Liver (tissue), 9 donors: ENCODE data around the gene HS3ST1. TPM values are rescaled to one million over a fixed set of nuclear protein-coding genes. Genes with fewer than 3 reads are reported as not detected.

Experiments
- DNase-seq: peaks from one replicate; pipeline ENCODE4 v3.0.0-alpha.2; 2017; ENCODE audit warnings: low spot score
- H3K27ac ChIP-seq, 2 donors: one replicate each; pipeline ENCODE4 v1.7.0; 2013; ENCODE audit warnings: inconsistent platforms in 2 of 2, low read length in 2 of 2, control low read depth in 1 of 2, low read depth in 1 of 2, mild to moderate bottlenecking in 1 of 2
- H3K27me3 ChIP-seq, 4 donors: one replicate each; pipeline versions ENCODE4 v1.6.1 to v1.7.0; 2013; ENCODE audit warnings: low read length in 3 of 4, inconsistent platforms in 1 of 4, mild to moderate bottlenecking in 1 of 4, moderate library complexity in 1 of 4; ENCODE audit not compliant: control insufficient read depth in 4 of 4, insufficient read depth in 4 of 4
- H3K36me3 ChIP-seq, 4 donors: one replicate each; pipeline versions ENCODE4 v1.6.1 to v1.7.0; 2013; ENCODE audit warnings: low read length in 3 of 4, mild to moderate bottlenecking in 3 of 4, low read depth in 1 of 4, moderate library complexity in 1 of 4; ENCODE audit not compliant: control insufficient read depth in 4 of 4, insufficient read depth in 3 of 4
- H3K4me1 ChIP-seq, 4 donors: one replicate each; pipeline versions ENCODE4 v1.6.1 to v1.7.0; 2013; ENCODE audit warnings: low read length in 3 of 4, mild to moderate bottlenecking in 3 of 4, moderate library complexity in 1 of 4; ENCODE audit not compliant: control insufficient read depth in 4 of 4, insufficient read depth in 4 of 4
- H3K4me3 ChIP-seq, 3 donors: one replicate each; pipeline versions ENCODE4 v1.6.1 to v1.7.0; 2013; ENCODE audit warnings: low read length in 3 of 3, control low read depth in 1 of 3, low read depth in 1 of 3, mild to moderate bottlenecking in 1 of 3
- H3K9ac ChIP-seq, 2 donors: one replicate each; pipeline ENCODE4 v1.7.0; 2013; ENCODE audit warnings: low read length in 2 of 2, mild to moderate bottlenecking in 2 of 2, moderate library complexity in 2 of 2, control low read depth in 1 of 2, low read depth in 1 of 2
- H3K9me3 ChIP-seq, 4 donors: one replicate each; pipeline versions ENCODE4 v1.6.1 to v1.7.0; 2013; ENCODE audit warnings: low read length in 3 of 4; ENCODE audit not compliant: control insufficient read depth in 4 of 4
- EGR1 ChIP-seq, 2 donors: IDR thresholded peaks; 2 replicates each; pipeline ENCODE4 v1.6.1; 2016 to 2018; ENCODE audit warnings: antibody characterized with exemption in 2 of 2, low read depth in 2 of 2
- FOXA1 ChIP-seq: IDR thresholded peaks from 2 replicates; pipeline ENCODE4 v1.6.1; 2016; ENCODE audit warnings: antibody characterized with exemption
- FOXA2 ChIP-seq: IDR thresholded peaks from 2 replicates; pipeline ENCODE4 v1.6.1; 2016; ENCODE audit warnings: antibody characterized with exemption
- GABPA ChIP-seq, 2 donors: IDR thresholded peaks in 1 of 2; conservative IDR thresholded peaks in 1 of 2; 2 replicates each; pipeline ENCODE4 v1.6.1; 2016; ENCODE audit warnings: antibody characterized with exemption in 2 of 2, mild to moderate bottlenecking in 1 of 2, moderate library complexity in 1 of 2
- HNF4G ChIP-seq: IDR thresholded peaks from 2 replicates; pipeline ENCODE4 v1.6.1; 2016; ENCODE audit warnings: antibody characterized with exemption
- JUND ChIP-seq, 2 donors: IDR thresholded peaks; 2 replicates each; pipeline ENCODE4 v1.6.1; 2016; ENCODE audit warnings: antibody characterized with exemption in 2 of 2
- NR2F2 ChIP-seq: IDR thresholded peaks from 2 replicates; pipeline ENCODE4 v1.6.1; 2016; ENCODE audit warnings: antibody characterized with exemption
- RAD21 ChIP-seq, 2 donors: IDR thresholded peaks; 2 replicates each; pipeline ENCODE4 v1.6.1; 2016; ENCODE audit warnings: antibody characterized with exemption in 2 of 2, mild to moderate bottlenecking in 2 of 2
- RXRA ChIP-seq, 2 donors: IDR thresholded peaks; 2 replicates each; pipeline ENCODE4 v1.6.1; 2017 to 2018; ENCODE audit warnings: antibody characterized with exemption in 2 of 2, mild to moderate bottlenecking in 1 of 2
- SP1 ChIP-seq: IDR thresholded peaks from 2 replicates; pipeline ENCODE4 v1.6.1; 2018; ENCODE audit warnings: antibody characterized with exemption, mild to moderate bottlenecking
- YY1 ChIP-seq: IDR thresholded peaks from 2 replicates; pipeline ENCODE4 v1.6.1; 2016; ENCODE audit warnings: antibody characterized with exemption, mild to moderate bottlenecking
- WGBS: extraction: QIAGEN DNeasy Blood & Tissue Kit; methylation state at CpG from one replicate; pipeline ENCODE4 v1.1.7; 2013; 5-methylcytosine and 5-hydroxymethylcytosine counted together
- polyA plus RNA-seq, 2 donors: library from polyadenylated mRNA; stranded (reverse) in 1 of 2; unstranded in 1 of 2; fragments of 200-250 nt in 1 of 2; fragments of >200 nt in 1 of 2; fragmentation: Nextera tagmentation in 1 of 2; extraction: Ambion mirVana in 1 of 2; gene quantifications; one replicate each; pipeline versions ENCODE4 v1.2.1 to v1.2.3, GENCODE V29; 2013 to 2015
- total RNA-seq, 2 donors: library from RNA; depleted of rRNA; stranded (reverse); fragments of >200 nt; gene quantifications; one replicate each; pipeline ENCODE4 v1.2.3, GENCODE V29; 2014
- TF ChIP-seq, protein P1 (sequence below): IDR thresholded peaks from 2 replicates; pipeline ENCODE4 v1.6.1; 2016; ENCODE audit warnings: antibody characterized with exemption
- TF ChIP-seq, protein P2 (sequence below): IDR thresholded peaks from 2 replicates; pipeline ENCODE4 v1.6.1; 2016; ENCODE audit warnings: antibody characterized with exemption
- TF ChIP-seq, protein P3 (sequence below): fragments of 150-350 bp; IDR thresholded peaks from 2 replicates; pipeline ENCODE4 v1.5.1; 2017; ENCODE audit warnings: improper control_type of control experiment, low read depth, low read length; ENCODE audit not compliant: missing input control
- TF ChIP-seq, protein P4 (sequence below): IDR thresholded peaks from 2 replicates; pipeline ENCODE4 v1.6.1; 2016; ENCODE audit warnings: antibody characterized with exemption, mild to moderate bottlenecking
- TF ChIP-seq, protein P5 (sequence below): IDR thresholded peaks from 2 replicates; pipeline ENCODE4 v1.6.1; 2016; ENCODE audit warnings: antibody characterized with exemption
- donor health status: healthy.
- donor health status: healthy.
- donor health status: healthy.
- donor health status: healthy.
- donor health status: healthy.

HS3ST1 gene
- total and polyA plus RNA-seq, 4 donors, result 0.25 to 0.75 (median 0.30) TPM

DNA sequence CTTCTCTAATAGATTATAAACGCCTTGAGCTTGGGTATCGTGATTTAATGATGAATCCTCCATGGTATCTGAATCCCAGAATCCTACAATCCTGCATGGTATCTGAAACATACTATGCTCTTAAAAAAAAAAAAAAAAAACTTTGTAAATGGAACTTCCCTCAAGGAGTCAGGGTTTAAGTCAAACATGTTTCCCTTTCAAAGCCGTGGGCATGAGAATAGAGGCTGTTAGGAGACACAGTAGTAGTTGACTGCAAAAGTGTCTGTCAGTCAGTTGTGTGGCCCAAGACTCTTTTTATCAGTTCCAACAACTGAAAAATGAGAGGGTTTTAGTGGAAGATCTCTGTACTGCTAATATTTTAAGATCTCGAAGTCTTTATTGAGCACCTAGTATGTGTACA lies 2.4 kb upstream of the HS3ST1 start:
- H3K9ac ChIP-seq, result no peak overlapping the region
- 81% methylated on average over 4 of the region's 4 CpGs for WGBS
- peaks cover 7 to 17% (median 10%) of the 10 kb centered on the region in 4 donors for H3K4me1 ChIP-seq
- H3K27ac ChIP-seq, result no peak overlapping the region
- H3K4me3 ChIP-seq, result no peak overlapping the region
- no peaks in the 10 kb centered on the region for H3K9me3 ChIP-seq
- H3K27me3 ChIP-seq, result peaks cover 2 to 15% (median 6%) of the 10 kb centered on the region in 4 donors
- TF ChIP-seq JUND (IDR thresholded peaks at IDR 0.05) (no peak), EGR1 (IDR thresholded peaks at IDR 0.05; ENCODE audit: low read depth in 2 of 2) (no peak), HNF4G (no peak)
- no peaks in the 10 kb centered on the region for H3K36me3 ChIP-seq
- no peak for DNase-seq

DNA sequence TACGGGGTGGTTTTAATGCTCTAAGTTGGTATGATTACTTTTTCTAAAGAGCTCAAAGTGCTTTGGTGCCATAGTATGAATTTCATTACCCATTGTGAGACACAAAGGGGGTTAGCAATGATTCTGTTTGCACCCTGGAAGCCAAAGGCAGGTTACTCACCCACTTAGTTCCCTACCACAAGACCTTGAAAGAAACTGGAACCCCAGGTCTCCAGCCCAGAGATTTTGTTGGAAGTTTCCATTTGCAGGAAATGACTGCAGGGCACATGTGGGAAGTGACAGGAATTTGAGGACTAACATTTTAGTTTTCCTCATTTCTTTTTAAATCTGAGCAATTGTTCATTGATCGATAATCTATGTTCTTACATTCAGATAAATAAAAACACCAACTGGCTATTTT lies 1.8 kb upstream of the HS3ST1 start:
- Histone ChIP-seq H3K27me3 (peaks cover 2 to 15% (median 6%) of the 10 kb centered on the region in 4 donors), H3K4me3 (no peak overlapping the region), H3K9ac (no peak overlapping the region), H3K4me1 (peaks cover 7 to 17% (median 10%) of the 10 kb centered on the region in 4 donors), H3K36me3 (no peaks in the 10 kb centered on the region), H3K9me3 (no peaks in the 10 kb centered on the region), H3K27ac (no peak overlapping the region)
- no peak for DNase-seq
- TF ChIP-seq, protein P1, sequence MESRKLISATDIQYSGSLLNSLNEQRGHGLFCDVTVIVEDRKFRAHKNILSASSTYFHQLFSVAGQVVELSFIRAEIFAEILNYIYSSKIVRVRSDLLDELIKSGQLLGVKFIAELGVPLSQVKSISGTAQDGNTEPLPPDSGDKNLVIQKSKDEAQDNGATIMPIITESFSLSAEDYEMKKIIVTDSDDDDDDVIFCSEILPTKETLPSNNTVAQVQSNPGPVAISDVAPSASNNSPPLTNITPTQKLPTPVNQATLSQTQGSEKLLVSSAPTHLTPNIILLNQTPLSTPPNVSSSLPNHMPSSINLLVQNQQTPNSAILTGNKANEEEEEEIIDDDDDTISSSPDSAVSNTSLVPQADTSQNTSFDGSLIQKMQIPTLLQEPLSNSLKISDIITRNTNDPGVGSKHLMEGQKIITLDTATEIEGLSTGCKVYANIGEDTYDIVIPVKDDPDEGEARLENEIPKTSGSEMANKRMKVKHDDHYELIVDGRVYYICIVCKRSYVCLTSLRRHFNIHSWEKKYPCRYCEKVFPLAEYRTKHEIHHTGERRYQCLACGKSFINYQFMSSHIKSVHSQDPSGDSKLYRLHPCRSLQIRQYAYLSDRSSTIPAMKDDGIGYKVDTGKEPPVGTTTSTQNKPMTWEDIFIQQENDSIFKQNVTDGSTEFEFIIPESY, result no peak
- no peak for TF ChIP-seq EGR1 (IDR thresholded peaks at IDR 0.05; ENCODE audit: low read depth in 2 of 2)
- TF ChIP-seq JUND (IDR thresholded peaks at IDR 0.05), result no peak
- TF ChIP-seq RXRA (IDR thresholded peaks at IDR 0.05), result no peak
- WGBS, result 88% methylated on average over 2 of the region's 2 CpGs

DNA sequence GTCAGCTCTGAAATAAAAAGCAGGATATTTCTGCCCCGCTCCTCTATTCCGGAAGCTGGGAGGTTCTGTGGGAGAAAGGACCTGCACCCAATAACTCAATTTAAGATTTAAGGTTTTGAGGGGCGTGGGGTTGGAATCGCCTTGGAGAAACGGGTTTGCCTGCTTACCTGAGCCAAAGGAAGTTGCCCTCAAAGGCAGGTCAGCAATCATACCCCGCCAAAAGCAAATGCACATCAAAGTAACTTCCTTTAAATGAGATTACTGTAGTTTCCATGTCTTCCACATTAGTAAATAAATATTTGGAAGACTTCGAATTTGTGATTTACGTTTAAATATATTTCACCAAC lies 978 bp upstream of the HS3ST1 start:
- Histone ChIP-seq H3K9ac (no peak overlapping the region), H3K27ac (no peak overlapping the region), H3K4me3 (peak overlapping the region in 1 of 3 donors; percentile 53), H3K4me1 (peaks cover 7 to 17% (median 10%) of the 10 kb centered on the region in 4 donors), H3K27me3 (peaks cover 2 to 15% (median 6%) of the 10 kb centered on the region in 4 donors), H3K9me3 (no peaks in the 10 kb centered on the region), H3K36me3 (no peaks in the 10 kb centered on the region)
- 28% methylated on average over 8 of the region's 8 CpGs for WGBS
- TF ChIP-seq NR2F2 (no peak), SP1 (no peak), FOXA2 (no peak), RAD21 (IDR thresholded peaks at IDR 0.05) (no peak), RXRA (IDR thresholded peaks at IDR 0.05) (no peak), HNF4G (no peak), JUND (IDR thresholded peaks at IDR 0.05) (no peak), EGR1 (IDR thresholded peaks at IDR 0.05; ENCODE audit: low read depth in 2 of 2) (no peak), FOXA1 (no peak), YY1 (no peak), GABPA (IDR thresholded peaks at IDR 0.05 in 1 of 2, conservative IDR thresholded peaks at IDR 0.05 in 1 of 2) (no peak)
- TF ChIP-seq, protein P1, result no peak
- TF ChIP-seq, protein P2, sequence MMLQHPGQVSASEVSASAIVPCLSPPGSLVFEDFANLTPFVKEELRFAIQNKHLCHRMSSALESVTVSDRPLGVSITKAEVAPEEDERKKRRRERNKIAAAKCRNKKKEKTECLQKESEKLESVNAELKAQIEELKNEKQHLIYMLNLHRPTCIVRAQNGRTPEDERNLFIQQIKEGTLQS, result no peak
- TF ChIP-seq, protein P3, sequence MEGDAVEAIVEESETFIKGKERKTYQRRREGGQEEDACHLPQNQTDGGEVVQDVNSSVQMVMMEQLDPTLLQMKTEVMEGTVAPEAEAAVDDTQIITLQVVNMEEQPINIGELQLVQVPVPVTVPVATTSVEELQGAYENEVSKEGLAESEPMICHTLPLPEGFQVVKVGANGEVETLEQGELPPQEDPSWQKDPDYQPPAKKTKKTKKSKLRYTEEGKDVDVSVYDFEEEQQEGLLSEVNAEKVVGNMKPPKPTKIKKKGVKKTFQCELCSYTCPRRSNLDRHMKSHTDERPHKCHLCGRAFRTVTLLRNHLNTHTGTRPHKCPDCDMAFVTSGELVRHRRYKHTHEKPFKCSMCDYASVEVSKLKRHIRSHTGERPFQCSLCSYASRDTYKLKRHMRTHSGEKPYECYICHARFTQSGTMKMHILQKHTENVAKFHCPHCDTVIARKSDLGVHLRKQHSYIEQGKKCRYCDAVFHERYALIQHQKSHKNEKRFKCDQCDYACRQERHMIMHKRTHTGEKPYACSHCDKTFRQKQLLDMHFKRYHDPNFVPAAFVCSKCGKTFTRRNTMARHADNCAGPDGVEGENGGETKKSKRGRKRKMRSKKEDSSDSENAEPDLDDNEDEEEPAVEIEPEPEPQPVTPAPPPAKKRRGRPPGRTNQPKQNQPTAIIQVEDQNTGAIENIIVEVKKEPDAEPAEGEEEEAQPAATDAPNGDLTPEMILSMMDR, result no peak
- TF ChIP-seq, protein P4, sequence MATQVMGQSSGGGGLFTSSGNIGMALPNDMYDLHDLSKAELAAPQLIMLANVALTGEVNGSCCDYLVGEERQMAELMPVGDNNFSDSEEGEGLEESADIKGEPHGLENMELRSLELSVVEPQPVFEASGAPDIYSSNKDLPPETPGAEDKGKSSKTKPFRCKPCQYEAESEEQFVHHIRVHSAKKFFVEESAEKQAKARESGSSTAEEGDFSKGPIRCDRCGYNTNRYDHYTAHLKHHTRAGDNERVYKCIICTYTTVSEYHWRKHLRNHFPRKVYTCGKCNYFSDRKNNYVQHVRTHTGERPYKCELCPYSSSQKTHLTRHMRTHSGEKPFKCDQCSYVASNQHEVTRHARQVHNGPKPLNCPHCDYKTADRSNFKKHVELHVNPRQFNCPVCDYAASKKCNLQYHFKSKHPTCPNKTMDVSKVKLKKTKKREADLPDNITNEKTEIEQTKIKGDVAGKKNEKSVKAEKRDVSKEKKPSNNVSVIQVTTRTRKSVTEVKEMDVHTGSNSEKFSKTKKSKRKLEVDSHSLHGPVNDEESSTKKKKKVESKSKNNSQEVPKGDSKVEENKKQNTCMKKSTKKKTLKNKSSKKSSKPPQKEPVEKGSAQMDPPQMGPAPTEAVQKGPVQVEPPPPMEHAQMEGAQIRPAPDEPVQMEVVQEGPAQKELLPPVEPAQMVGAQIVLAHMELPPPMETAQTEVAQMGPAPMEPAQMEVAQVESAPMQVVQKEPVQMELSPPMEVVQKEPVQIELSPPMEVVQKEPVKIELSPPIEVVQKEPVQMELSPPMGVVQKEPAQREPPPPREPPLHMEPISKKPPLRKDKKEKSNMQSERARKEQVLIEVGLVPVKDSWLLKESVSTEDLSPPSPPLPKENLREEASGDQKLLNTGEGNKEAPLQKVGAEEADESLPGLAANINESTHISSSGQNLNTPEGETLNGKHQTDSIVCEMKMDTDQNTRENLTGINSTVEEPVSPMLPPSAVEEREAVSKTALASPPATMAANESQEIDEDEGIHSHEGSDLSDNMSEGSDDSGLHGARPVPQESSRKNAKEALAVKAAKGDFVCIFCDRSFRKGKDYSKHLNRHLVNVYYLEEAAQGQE, result no peak
- TF ChIP-seq, protein P5, sequence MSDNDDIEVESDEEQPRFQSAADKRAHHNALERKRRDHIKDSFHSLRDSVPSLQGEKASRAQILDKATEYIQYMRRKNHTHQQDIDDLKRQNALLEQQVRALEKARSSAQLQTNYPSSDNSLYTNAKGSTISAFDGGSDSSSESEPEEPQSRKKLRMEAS, result no peak
- no peak for DNase-seq
